Jurkat, Clone E6-1 (cell line): ENCODE results near the gene ME3.
A peak's percentile ranks its signal among the peaks of the same experiment; 100 is the strongest.

Experiments
- DNase-seq: peaks from one replicate; pipeline ENCODE4 v3.0.0-alpha.2; 2011; ENCODE audit warnings: low read depth, low spot score
- H3K4me3 ChIP-seq: 2 replicates; pipeline ENCODE4 v1.5.1; 2011; ENCODE audit warnings: mild to moderate bottlenecking, low read length, control low read depth, moderate library complexity

Gene ME3

DNA sequence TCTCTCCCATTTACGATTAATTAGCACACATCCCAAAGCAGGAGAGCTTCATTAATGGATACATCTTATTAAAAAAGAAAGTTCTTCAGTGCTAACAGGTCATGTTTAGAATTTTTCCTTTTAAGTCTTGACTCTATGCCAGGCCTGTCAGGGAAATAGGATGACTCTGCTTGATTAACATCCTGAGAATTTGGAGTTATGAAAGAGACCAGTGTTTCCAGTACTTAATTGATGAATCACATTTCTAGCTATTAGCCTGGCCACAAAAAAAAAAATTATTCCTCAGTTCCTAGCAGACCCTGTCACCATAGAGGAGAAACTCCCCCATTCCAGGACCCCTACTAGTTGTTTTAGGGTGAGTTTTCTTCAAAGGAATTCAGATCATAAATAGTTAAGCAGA, 23.6 kb upstream of the ME3 start:
- no peak for DNase-seq
- H3K4me3 ChIP-seq = no peak overlapping the region

DNA sequence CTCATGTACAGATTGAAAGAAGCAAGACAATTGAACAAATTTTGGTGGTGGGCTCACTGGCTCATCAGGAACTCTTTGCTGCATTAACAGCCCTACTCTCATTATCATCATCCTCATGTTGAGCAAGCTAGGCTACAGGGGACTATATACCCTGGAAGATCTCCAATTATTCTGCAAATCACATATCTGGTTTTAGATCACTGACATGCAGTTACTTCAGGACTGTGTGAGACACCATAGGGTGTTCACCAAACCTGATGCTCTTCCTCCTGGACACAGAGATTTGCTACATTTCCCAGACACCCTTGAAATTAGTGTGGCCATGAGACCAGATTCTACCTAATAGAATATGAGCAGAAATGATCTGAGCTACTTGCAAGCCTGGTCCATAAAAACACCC, 23.0 kb upstream of the ME3 start:
- no peak overlapping the region for H3K4me3 ChIP-seq
- no peak for DNase-seq

DNA sequence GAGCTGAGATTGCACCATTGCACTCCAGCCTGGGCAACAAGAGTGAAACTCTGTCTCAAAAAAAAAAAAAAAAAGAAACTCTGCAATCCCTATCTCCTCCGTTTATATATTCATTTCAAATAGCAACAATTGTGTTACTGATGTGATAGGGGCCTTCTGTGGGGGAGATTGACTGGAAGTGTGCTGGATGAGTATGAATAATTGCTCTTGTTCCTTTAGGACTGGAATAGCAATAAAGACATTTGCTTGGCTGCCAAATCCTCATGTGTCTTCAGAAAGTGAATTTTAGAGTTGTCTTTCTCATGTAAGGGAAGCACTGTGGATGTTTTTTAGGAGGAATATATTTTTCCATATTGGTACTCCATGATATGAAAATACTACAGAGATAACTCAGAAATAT, 21.1 kb upstream of the ME3 start:
- no peak overlapping the region for H3K4me3 ChIP-seq
- DNase-seq = no peak

- DNase-seq = no peak
- H3K4me3 ChIP-seq = no peak overlapping the region
Measured at GRCh38 chr11:86692746-86693145, 20.3 kb upstream of the ME3 start.

GRCh38 chr11:86692317-86692716, 19.9 kb upstream of the ME3 start:
- no peak overlapping the region for H3K4me3 ChIP-seq
- DNase-seq = no peak

DNA sequence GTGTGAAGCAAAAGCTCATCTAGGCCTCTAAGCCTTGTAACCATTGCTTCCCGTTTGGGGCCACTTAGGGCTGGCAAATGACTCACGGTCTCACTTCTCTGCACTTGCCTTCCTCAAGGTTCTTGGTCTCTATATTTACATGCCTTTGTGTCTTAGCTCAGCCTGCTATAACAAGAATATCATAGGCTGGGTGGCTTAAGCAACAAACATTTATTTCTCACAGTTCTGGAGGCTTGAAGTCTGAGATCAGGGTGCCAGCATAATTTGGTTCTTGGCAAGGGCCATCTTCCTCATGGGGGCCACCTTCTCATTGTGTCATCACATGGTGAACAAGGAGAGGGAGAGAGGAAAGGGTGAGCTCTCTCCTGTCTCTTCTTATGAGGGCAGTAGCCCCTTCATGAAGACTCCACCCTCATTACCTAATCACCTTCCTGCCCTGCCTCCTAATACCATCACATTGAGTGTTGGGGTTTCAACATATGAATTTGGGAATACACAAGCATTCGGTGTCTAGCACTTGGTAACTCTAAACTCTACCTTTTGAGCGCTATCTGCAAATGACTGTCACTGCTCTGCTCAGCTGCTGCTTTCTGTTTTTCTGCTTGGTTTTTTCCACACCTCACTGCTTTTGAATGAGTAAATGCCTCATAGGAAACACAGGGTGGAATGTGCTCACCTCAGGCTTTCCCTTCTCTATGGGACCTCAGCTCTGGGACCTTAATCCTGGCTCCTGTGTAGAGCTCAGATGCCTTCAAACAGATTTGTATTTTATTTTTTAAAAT, 16.2 kb upstream of the ME3 start:
- no peak overlapping the region for H3K4me3 ChIP-seq
- DNase-seq = no peak

- no peak for DNase-seq
Measured at GRCh38 chr11:86687185-86687778, 14.9 kb upstream of the ME3 start.

GRCh38 chr11:86686531-86686930, 14.1 kb upstream of the ME3 start:
- no peak overlapping the region for H3K4me3 ChIP-seq
- DNase-seq = no peak

More at GRCh38 chr11:86687185-86687778, 14.9 kb upstream of the ME3 start:
- no peak overlapping the region for H3K4me3 ChIP-seq

DNA sequence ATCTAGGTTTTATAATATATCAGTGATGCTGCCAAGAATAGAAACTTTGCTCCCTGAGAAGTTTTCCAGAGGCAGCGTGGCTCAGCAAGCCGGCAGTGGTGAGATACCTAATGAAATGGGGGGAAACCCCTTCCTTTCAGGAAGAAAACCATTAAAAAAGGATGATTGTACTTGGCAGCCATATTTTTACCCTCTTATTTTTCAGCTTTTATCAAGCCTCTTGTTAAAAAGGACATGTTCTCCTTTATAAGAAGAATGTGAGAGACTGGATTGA, 9.0 kb upstream of the ME3 start:
- DNase-seq = no peak
- H3K4me3 ChIP-seq = no peak overlapping the region

DNA sequence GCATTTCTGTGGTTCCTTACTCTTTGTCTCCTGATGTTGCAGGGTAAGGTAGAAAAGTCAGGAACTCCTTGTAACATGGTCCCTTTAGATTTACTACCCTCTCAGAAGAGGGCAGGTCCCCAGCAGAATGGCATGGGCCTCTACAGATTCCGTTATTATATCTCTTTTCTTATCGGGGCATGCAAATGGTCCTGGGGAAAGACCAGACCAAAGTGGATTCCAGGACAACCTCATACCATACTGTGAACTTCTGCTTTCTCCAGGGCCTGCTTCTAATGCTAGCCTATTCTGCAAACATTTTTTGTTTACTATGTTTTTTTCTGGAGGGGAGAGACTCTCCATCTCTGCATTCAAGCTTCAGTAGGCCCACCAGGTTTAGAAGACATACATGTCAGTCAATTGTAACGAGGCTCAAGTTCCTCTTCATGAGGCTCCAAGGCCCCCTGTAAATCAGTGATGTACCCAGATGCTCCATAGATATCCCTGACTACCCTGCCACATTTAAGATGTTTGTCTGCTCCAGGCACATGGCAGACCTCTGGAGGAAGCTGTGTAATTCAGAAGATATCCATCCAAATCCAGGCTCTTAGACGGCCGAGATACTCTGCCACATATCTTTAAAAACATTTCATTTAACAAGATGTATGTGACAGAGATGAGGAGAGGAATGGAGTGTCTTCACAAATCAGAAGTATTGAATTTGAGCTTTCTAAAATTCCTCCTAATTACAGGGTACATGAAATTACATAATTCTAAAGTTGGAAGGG, 8.5 kb upstream of the ME3 start:
- H3K4me3 ChIP-seq = no peak overlapping the region
- no peak for DNase-seq

DNA sequence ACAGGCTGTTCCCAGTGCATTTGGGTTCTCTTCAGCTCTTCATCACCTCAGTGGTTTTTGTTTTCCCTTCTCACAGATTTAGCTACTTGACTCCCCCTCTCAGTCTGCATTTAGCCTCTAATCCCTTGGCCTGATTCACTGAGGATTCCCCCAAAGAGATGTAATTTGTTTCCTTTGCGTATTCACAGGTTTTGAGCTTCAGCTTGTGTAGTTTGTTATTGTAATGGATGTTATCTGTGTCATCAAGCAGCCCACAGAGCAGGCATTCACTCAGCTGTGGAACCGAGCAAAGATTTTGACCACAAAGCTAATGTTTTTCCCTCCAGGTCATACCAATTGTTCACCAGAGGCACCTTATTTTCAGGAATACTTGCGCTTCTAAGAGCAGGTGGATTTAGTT, 6.4 kb upstream of the ME3 start:
- no peak overlapping the region for H3K4me3 ChIP-seq
- DNase-seq = no peak

- no peak for DNase-seq
Measured at GRCh38 chr11:86678296-86678695, 5.9 kb upstream of the ME3 start.

GRCh38 chr11:86676533-86677154, 4.2 kb upstream of the ME3 start:
- peak; percentile 15 for DNase-seq
- no peak overlapping the region for H3K4me3 ChIP-seq

More at GRCh38 chr11:86678296-86678695, 5.9 kb upstream of the ME3 start:
- no peak overlapping the region for H3K4me3 ChIP-seq

DNA sequence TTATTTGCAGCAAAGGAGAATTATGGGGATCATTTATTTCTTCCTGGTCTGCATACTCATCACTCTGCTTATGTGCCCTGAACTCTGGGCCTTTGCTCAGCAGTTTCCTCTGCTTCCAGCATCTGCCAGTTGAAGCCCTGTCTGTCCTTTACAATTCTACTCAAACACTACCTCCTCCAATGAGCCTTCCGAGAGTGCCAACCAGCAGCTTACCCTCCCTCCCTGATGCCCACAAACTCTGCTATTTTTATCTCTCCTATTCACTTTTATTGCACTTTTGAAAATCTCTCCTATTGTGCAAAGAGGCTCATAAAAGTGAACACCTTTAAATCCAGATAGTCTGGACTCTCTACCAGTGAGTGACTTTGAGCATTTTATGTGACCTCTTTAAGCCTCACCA, 3.6 kb upstream of the ME3 start:
- no peak for DNase-seq
- no peak overlapping the region for H3K4me3 ChIP-seq

DNA sequence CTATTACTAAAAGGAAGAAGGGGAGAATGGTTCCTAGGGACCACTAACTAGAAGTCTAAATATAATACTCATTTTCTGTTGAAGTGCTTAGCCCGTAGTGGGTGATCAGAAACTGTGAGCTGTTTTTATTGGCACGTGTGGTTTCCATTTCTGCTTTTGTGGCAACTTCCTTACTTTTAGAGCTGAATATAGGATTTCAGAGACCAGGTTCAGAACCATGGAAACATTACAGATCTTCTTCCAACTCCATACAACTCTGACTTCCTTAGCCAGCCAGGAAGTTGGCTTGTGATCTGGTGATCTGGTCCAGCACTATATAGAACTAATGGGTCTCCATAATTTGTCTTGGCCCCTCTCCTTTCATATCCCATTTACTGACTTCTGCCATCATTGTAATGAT, 2.6 kb upstream of the ME3 start:
- H3K4me3 ChIP-seq = no peak overlapping the region
- no peak for DNase-seq

- H3K4me3 ChIP-seq = no peak overlapping the region
- DNase-seq = no peak
Measured at GRCh38 chr11:86673872-86674750, 1.7 kb upstream of the ME3 start.

DNA sequence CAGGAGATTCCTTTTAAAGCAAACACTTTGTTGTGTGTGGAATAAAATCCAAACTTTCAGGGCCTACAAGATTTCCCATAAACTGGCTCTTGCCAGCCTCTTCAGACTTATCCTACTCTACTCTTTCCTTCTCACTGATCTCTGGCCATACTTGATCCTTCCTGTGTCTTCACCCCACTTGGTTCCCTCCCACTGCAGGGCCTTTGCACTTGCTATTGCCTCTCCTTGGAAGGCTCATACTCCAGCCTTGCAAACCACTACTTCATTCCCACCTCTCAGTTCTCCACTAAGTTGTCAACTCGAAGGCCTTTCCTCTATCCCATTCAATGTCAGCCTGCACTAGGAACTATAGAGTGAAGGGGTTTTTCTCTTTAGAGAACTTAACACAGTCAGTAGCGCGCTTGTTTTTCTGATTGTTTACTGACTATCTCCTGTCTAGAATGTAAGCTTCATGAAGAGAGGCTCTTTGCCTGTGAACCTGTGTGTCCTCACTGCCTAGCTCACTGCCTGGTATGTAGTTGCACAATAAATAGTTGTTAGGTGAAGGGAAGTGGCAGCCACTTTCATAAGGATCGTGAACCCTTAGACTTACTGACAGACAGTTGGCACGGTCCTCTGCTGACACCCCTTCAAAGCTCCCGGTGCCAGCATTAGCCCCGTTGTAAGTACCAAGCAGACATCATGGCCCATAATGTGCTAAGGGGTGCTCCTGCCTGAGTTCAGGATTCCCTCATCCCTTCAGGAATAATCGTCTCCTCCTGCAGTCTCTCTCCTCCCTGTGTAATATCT, 833 bp upstream of the ME3 start:
- no peak for DNase-seq
- H3K4me3 ChIP-seq = no peak overlapping the region

DNA sequence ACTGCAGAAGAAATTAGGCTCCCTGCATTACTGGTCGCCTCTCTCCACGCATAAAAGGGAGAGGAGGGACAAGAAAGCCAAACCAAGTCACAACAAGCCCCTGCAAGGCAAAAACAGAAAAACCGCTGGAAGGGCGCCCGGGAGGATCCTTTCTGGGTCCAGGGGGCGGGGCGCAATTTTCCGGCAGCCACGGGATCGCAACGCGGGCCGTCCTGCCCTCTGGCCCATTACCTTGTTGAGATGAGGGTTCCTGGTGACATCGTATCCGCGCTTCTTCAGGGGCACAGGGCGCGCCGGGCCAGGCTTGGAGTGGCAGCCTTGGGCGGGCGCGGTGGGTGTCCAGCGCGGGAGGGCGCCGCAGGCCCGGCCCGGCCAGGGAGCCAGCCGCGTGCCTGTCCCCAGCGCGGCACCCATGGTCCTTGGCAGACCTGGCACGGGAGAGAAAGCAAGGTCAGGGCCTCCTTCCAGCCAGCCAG, 847 bp downstream of the ME3 start:
- no peak overlapping the region for H3K4me3 ChIP-seq
- no peak for DNase-seq
